ENCODE results near the gene TNNC1. TPM values are rescaled to one million over a fixed set of nuclear protein-coding genes. Genes with fewer than 3 reads are reported as not detected.

Gene TNNC1
- total RNA-seq, 1 experiment from 2014 or later: 5.6 TPM

DNA sequence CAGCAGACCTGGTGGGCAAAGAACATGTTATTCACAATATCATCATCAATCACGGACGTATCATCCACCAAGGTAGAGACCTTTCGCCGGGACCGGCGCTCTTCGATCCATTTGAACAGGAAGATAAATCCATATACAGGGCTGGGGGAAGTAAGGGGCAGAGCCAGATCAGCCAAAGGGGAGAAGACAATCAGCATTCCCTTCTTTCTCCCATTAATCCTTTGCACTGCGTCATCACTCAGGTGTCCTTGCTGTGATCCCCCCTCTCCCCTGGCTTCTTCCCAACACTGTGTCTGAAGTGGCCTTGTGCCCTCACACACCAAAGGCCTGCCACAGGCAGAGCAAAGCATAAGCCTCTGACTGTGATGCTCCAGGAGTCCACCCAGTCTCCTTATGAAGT is 45.4 kb downstream of the TNNC1 start (continued):
- TF ChIP-seq NFE2L1 (CRISPR knock-in tag; IDR thresholded peaks at IDR 0.05): no peak
- TF ChIP-seq, protein P1, sequence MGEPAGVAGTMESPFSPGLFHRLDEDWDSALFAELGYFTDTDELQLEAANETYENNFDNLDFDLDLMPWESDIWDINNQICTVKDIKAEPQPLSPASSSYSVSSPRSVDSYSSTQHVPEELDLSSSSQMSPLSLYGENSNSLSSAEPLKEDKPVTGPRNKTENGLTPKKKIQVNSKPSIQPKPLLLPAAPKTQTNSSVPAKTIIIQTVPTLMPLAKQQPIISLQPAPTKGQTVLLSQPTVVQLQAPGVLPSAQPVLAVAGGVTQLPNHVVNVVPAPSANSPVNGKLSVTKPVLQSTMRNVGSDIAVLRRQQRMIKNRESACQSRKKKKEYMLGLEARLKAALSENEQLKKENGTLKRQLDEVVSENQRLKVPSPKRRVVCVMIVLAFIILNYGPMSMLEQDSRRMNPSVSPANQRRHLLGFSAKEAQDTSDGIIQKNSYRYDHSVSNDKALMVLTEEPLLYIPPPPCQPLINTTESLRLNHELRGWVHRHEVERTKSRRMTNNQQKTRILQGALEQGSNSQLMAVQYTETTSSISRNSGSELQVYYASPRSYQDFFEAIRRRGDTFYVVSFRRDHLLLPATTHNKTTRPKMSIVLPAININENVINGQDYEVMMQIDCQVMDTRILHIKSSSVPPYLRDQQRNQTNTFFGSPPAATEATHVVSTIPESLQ (CRISPR knock-in tag; IDR thresholded peaks at IDR 0.05): no peak
- TF ChIP-seq, protein P2, sequence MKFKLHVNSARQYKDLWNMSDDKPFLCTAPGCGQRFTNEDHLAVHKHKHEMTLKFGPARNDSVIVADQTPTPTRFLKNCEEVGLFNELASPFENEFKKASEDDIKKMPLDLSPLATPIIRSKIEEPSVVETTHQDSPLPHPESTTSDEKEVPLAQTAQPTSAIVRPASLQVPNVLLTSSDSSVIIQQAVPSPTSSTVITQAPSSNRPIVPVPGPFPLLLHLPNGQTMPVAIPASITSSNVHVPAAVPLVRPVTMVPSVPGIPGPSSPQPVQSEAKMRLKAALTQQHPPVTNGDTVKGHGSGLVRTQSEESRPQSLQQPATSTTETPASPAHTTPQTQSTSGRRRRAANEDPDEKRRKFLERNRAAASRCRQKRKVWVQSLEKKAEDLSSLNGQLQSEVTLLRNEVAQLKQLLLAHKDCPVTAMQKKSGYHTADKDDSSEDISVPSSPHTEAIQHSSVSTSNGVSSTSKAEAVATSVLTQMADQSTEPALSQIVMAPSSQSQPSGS (CRISPR knock-in tag; IDR thresholded peaks at IDR 0.05; ENCODE audit: borderline replicate concordance, low read depth): no peak

DNA sequence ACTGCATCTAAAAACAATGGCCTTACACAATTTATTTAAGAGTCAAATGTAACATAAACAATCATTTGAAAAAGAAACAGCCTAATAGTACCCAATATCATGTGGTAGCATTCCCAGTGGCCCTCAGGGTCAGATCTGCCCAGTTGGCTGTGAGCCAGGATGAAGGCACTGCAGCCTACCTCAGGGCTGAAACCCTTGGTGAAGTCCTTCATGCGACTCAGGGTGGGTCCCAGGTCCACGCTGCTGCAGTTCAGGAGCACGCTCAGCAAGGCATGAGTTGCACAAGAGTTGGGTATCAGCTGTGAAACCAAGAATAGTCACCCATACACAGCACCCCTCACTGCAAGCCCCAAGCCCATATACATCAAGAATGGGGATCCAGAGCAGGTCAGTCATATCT is 46.1 kb downstream of the TNNC1 start:
- DNase-seq (ENCODE audit: low spot score) (no peak), ATAC-seq (no peak)
- no peak for TF ChIP-seq ZNF396 (CRISPR knock-in tag; IDR thresholded peaks at IDR 0.05; ENCODE audit: borderline replicate concordance)
- TF ChIP-seq CBFB (CRISPR knock-in tag; IDR thresholded peaks at IDR 0.05; ENCODE audit: low read depth): no peak
- TF ChIP-seq ELF4 (CRISPR knock-in tag; IDR thresholded peaks at IDR 0.05; ENCODE audit: low read depth): no peak
- no peak for TF ChIP-seq NFE2L1 (CRISPR knock-in tag; IDR thresholded peaks at IDR 0.05)
- TF ChIP-seq, protein P3, sequence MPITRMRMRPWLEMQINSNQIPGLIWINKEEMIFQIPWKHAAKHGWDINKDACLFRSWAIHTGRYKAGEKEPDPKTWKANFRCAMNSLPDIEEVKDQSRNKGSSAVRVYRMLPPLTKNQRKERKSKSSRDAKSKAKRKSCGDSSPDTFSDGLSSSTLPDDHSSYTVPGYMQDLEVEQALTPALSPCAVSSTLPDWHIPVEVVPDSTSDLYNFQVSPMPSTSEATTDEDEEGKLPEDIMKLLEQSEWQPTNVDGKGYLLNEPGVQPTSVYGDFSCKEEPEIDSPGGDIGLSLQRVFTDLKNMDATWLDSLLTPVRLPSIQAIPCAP (CRISPR knock-in tag; IDR thresholded peaks at IDR 0.05): no peak
- TF ChIP-seq ZNF121 (CRISPR knock-in tag; IDR thresholded peaks at IDR 0.05): no peak
- TF ChIP-seq SP1 (CRISPR knock-in tag; conservative IDR thresholded peaks at IDR 0.05): no peak
- no peak for TF ChIP-seq SMAD3 (CRISPR knock-in tag; IDR thresholded peaks at IDR 0.05; ENCODE audit: borderline replicate concordance)
- TF ChIP-seq, protein P4, sequence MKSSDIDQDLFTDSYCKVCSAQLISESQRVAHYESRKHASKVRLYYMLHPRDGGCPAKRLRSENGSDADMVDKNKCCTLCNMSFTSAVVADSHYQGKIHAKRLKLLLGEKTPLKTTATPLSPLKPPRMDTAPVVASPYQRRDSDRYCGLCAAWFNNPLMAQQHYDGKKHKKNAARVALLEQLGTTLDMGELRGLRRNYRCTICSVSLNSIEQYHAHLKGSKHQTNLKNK (CRISPR knock-in tag; IDR thresholded peaks at IDR 0.05): no peak
- TF ChIP-seq ZNF232 (CRISPR knock-in tag; IDR thresholded peaks at IDR 0.05): no peak
- TF ChIP-seq TP53 (CRISPR knock-in tag; IDR thresholded peaks at IDR 0.05): no peak
- no peak for TF ChIP-seq RORB (CRISPR knock-in tag; IDR thresholded peaks at IDR 0.05)
- TF ChIP-seq ZNF219 (CRISPR knock-in tag; IDR thresholded peaks at IDR 0.05; ENCODE audit: borderline replicate concordance): no peak
- TF ChIP-seq, protein P5, sequence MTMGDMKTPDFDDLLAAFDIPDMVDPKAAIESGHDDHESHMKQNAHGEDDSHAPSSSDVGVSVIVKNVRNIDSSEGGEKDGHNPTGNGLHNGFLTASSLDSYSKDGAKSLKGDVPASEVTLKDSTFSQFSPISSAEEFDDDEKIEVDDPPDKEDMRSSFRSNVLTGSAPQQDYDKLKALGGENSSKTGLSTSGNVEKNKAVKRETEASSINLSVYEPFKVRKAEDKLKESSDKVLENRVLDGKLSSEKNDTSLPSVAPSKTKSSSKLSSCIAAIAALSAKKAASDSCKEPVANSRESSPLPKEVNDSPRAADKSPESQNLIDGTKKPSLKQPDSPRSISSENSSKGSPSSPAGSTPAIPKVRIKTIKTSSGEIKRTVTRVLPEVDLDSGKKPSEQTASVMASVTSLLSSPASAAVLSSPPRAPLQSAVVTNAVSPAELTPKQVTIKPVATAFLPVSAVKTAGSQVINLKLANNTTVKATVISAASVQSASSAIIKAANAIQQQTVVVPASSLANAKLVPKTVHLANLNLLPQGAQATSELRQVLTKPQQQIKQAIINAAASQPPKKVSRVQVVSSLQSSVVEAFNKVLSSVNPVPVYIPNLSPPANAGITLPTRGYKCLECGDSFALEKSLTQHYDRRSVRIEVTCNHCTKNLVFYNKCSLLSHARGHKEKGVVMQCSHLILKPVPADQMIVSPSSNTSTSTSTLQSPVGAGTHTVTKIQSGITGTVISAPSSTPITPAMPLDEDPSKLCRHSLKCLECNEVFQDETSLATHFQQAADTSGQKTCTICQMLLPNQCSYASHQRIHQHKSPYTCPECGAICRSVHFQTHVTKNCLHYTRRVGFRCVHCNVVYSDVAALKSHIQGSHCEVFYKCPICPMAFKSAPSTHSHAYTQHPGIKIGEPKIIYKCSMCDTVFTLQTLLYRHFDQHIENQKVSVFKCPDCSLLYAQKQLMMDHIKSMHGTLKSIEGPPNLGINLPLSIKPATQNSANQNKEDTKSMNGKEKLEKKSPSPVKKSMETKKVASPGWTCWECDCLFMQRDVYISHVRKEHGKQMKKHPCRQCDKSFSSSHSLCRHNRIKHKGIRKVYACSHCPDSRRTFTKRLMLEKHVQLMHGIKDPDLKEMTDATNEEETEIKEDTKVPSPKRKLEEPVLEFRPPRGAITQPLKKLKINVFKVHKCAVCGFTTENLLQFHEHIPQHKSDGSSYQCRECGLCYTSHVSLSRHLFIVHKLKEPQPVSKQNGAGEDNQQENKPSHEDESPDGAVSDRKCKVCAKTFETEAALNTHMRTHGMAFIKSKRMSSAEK (CRISPR knock-in tag; IDR thresholded peaks at IDR 0.05; ENCODE audit: borderline replicate concordance): no peak
- TF ChIP-seq, protein P6, sequence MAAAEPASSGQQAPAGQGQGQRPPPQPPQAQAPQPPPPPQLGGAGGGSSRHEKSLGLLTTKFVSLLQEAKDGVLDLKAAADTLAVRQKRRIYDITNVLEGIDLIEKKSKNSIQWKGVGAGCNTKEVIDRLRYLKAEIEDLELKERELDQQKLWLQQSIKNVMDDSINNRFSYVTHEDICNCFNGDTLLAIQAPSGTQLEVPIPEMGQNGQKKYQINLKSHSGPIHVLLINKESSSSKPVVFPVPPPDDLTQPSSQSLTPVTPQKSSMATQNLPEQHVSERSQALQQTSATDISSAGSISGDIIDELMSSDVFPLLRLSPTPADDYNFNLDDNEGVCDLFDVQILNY (CRISPR knock-in tag; IDR thresholded peaks at IDR 0.05): no peak
- TF ChIP-seq ETV6 (CRISPR knock-in tag; IDR thresholded peaks at IDR 0.05): no peak
- no peak for TF ChIP-seq EMX1 (CRISPR knock-in tag; IDR thresholded peaks at IDR 0.05)
- no peak for TF ChIP-seq GTF2I (CRISPR knock-in tag; conservative IDR thresholded peaks at IDR 0.05)
- TF ChIP-seq, protein P7, sequence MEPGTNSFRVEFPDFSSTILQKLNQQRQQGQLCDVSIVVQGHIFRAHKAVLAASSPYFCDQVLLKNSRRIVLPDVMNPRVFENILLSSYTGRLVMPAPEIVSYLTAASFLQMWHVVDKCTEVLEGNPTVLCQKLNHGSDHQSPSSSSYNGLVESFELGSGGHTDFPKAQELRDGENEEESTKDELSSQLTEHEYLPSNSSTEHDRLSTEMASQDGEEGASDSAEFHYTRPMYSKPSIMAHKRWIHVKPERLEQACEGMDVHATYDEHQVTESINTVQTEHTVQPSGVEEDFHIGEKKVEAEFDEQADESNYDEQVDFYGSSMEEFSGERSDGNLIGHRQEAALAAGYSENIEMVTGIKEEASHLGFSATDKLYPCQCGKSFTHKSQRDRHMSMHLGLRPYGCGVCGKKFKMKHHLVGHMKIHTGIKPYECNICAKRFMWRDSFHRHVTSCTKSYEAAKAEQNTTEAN (CRISPR knock-in tag; IDR thresholded peaks at IDR 0.05): no peak
- Mint-ChIP-seq H3K27me3 (ENCODE audit: low read depth) (no peaks in the 10 kb centered on the region), H3K4me3 (peak overlapping the region; percentile 71), H3K4me1 (peaks cover 12% of the 10 kb centered on the region), H3K9me3 (no peaks in the 10 kb centered on the region), H3K27ac (no peak overlapping the region), H3K36me3 (peaks cover 42% of the 10 kb centered on the region)
- ChIA-PET CTCF (no interaction called here), POLR2A (no interaction called here)

Data from WTC11 (cell line).